Activated CD4-positive, alpha-beta T cell treated with anti-CD3 and anti-CD28 coated beads for 24 hours (primary cell): Measurements from ENCODE around the gene MYO3A.
"Not testable (repeated sequence)": the region's sequence is repeated elsewhere in the genome, so short reads cannot be mapped to it uniquely, and the experiment has no call there.

Experiments
- DNase-seq, 2 donors: peaks; one replicate each; pipeline ENCODE4 v3.0.0-alpha.2; 2020; ENCODE audit warnings: low read depth in 2 of 2

The MYO3A gene

GRCh38 chr10:26090026-26090425 lies 156.0 kb downstream of the MYO3A start:
- no peak for DNase-seq

GRCh38 chr10:26090762-26091161 lies 156.7 kb downstream of the MYO3A start:
- no peak for DNase-seq

GRCh38 chr10:26093229-26093628 lies 159.2 kb downstream of the MYO3A start:
- no peak for DNase-seq

- no peak for DNase-seq
These were observed 161.8 kb downstream of the MYO3A start for GRCh38 chr10:26095781-26096180.

GRCh38 chr10:26097549-26097948 lies 163.5 kb downstream of the MYO3A start:
- not testable (repeated sequence) for DNase-seq

GRCh38 chr10:26112532-26112931 lies 178.5 kb downstream of the MYO3A start:
- DNase-seq, result no peak

- DNase-seq, result no peak
These were observed 204.6 kb downstream of the MYO3A start for GRCh38 chr10:26138613-26139012.

- DNase-seq, result no peak
These were observed 222.0 kb downstream of the MYO3A start for GRCh38 chr10:26156019-26156418.

GRCh38 chr10:26157734-26158133 lies 223.7 kb downstream of the MYO3A start:
- DNase-seq, result no peak

GRCh38 chr10:26169466-26169865 lies 235.4 kb downstream of the MYO3A start:
- DNase-seq, result no peak

- no peak for DNase-seq
These were observed 238.1 kb downstream of the MYO3A start for GRCh38 chr10:26172131-26172530.

- DNase-seq, result no peak
These were observed 239.8 kb downstream of the MYO3A start for GRCh38 chr10:26173837-26174236.

- DNase-seq, result no peak
These were observed 243.3 kb downstream of the MYO3A start for GRCh38 chr10:26177341-26177740.

- no peak for DNase-seq
These were observed 260.2 kb downstream of the MYO3A start for GRCh38 chr10:26194275-26194674.

GRCh38 chr10:26197248-26197647 lies 263.2 kb downstream of the MYO3A start:
- DNase-seq, result no peak

GRCh38 chr10:26198119-26198518 lies 264.1 kb downstream of the MYO3A start:
- no peak for DNase-seq

- DNase-seq, result no peak
These were observed 265.8 kb downstream of the MYO3A start for GRCh38 chr10:26199841-26200240.

- DNase-seq, result no peak
These were observed 271.2 kb downstream of the MYO3A start for GRCh38 chr10:26205223-26205622.

- no peak for DNase-seq
These were observed 277.9 kb downstream of the MYO3A start for GRCh38 chr10:26211781-26212444.

- no peak for DNase-seq
These were observed 278.5 kb downstream of the MYO3A start for GRCh38 chr10:26212511-26212910.

GRCh38 chr10:26213157-26213800 lies 279.2 kb downstream of the MYO3A start:
- DNase-seq, result no peak

GRCh38 chr10:26214004-26214403 lies 280.0 kb downstream of the MYO3A start:
- DNase-seq, result no peak

GRCh38 chr10:26214551-26215395 lies 280.7 kb downstream of the MYO3A start:
- DNase-seq, result no peak
